Measurements from ENCODE around the gene DNAJB4.

DNAJB4 gene

DNA sequence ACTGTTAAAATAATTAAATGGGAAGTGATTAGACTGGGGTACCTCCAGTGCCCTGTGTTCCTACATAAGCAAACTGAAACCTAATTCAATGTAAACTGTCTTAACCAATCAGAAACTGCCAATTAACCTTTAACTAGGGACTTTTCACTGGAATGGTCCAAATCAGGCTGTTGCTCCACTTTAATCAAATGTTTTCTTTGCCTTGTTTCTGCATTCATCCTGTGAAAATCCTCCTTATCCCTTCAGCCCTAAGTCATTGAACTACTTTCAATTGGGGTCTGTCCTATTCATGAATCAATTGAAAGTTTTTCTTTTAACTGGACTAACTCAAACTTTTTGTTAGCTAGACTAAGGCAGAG, 20.8 kb upstream of the DNAJB4 start:
- Histone ChIP-seq H3K9me2 (ENCODE audit: low read depth, low read length) (no peaks in the 10 kb centered on the region), H3K36me3 (ENCODE audit: insufficient read depth, low read length) (peaks cover 19% of the 10 kb centered on the region; the same call in 1 of the 2 replicates), H3K27me3 (ENCODE audit: insufficient read depth, low read length) (no peaks in the 10 kb centered on the region), H3K9ac (ENCODE audit: low read length) (no peak overlapping the region), H3K4me2 (ENCODE audit: low read length) (no peak overlapping the region), H3K27ac (ENCODE audit: low read depth, low read length, poor library complexity, severe bottlenecking) (no peak overlapping the region), H3K79me2 (ENCODE audit: insufficient read depth, low read length) (peaks cover 41% of the 10 kb centered on the region), H3K4me3 (ENCODE audit: low read depth, low read length, poor library complexity, severe bottlenecking) (no peak overlapping the region), H3K4me1 (ENCODE audit: insufficient read depth, low read length, severe bottlenecking) (peaks cover 19% of the 10 kb centered on the region), H2AFZ (ENCODE audit: low read length) (no peak overlapping the region), H4K20me1 (ENCODE audit: insufficient read depth, low read length) (no peaks in the 10 kb centered on the region), H3K9me3 (ENCODE audit: low read length) (no peaks in the 10 kb centered on the region), H3F3A (ENCODE audit: insufficient read depth, low read length) (no peaks in the 10 kb centered on the region)
- TF ChIP-seq, protein P1, sequence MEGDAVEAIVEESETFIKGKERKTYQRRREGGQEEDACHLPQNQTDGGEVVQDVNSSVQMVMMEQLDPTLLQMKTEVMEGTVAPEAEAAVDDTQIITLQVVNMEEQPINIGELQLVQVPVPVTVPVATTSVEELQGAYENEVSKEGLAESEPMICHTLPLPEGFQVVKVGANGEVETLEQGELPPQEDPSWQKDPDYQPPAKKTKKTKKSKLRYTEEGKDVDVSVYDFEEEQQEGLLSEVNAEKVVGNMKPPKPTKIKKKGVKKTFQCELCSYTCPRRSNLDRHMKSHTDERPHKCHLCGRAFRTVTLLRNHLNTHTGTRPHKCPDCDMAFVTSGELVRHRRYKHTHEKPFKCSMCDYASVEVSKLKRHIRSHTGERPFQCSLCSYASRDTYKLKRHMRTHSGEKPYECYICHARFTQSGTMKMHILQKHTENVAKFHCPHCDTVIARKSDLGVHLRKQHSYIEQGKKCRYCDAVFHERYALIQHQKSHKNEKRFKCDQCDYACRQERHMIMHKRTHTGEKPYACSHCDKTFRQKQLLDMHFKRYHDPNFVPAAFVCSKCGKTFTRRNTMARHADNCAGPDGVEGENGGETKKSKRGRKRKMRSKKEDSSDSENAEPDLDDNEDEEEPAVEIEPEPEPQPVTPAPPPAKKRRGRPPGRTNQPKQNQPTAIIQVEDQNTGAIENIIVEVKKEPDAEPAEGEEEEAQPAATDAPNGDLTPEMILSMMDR (IDR thresholded peaks at IDR 0.05; ENCODE audit: low read length): no peak
- TF ChIP-seq EZH2 (IDR thresholded peaks at IDR 0.05; ENCODE audit: borderline replicate concordance, low read length): no peak

DNA sequence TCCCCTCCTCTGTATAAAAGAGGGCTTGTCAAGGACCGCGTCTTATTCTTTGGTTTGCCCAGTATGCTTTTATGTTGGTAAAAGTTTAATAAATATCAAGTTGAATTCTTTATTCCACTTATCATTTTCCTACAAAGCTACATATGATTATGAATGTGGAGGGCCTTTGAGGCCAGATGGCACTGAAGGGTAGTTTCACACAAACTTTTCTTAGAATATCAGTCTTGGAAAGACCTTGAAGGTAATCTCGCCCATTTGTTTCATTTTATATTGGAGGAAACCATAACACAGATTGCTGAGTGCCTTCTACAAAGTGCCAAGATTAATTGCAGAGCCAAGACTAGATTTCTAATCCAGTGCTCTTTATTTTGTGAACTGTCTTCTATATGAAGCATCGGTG, 20.1 kb upstream of the DNAJB4 start:
- peaks cover 19% of the 10 kb centered on the region for H3K4me1 ChIP-seq (ENCODE audit: insufficient read depth, low read length, severe bottlenecking)
- H4K20me1 ChIP-seq (ENCODE audit: insufficient read depth, low read length): no peaks in the 10 kb centered on the region
- H3K79me2 ChIP-seq (ENCODE audit: insufficient read depth, low read length): peaks cover 40% of the 10 kb centered on the region
- H3K9me3 ChIP-seq (ENCODE audit: low read length): no peaks in the 10 kb centered on the region
- H3K9ac ChIP-seq (ENCODE audit: low read length): no peak overlapping the region
- no peak overlapping the region for H3K4me3 ChIP-seq (ENCODE audit: low read depth, low read length, poor library complexity, severe bottlenecking)
- no peaks in the 10 kb centered on the region for H3F3A ChIP-seq (ENCODE audit: insufficient read depth, low read length)
- no peak overlapping the region for H2AFZ ChIP-seq (ENCODE audit: low read length)
- H3K27me3 ChIP-seq (ENCODE audit: insufficient read depth, low read length): no peaks in the 10 kb centered on the region
- H3K36me3 ChIP-seq (ENCODE audit: insufficient read depth, low read length): peaks cover 19% of the 10 kb centered on the region; the same call in 1 of the 2 replicates
- H3K27ac ChIP-seq (ENCODE audit: low read depth, low read length, poor library complexity, severe bottlenecking): no peak overlapping the region
- no peaks in the 10 kb centered on the region for H3K9me2 ChIP-seq (ENCODE audit: low read depth, low read length)
- TF ChIP-seq, protein P1 (IDR thresholded peaks at IDR 0.05; ENCODE audit: low read length): no peak
- TF ChIP-seq EZH2 (IDR thresholded peaks at IDR 0.05; ENCODE audit: borderline replicate concordance, low read length): no peak
- H3K4me2 ChIP-seq (ENCODE audit: low read length): no peak overlapping the region

DNA sequence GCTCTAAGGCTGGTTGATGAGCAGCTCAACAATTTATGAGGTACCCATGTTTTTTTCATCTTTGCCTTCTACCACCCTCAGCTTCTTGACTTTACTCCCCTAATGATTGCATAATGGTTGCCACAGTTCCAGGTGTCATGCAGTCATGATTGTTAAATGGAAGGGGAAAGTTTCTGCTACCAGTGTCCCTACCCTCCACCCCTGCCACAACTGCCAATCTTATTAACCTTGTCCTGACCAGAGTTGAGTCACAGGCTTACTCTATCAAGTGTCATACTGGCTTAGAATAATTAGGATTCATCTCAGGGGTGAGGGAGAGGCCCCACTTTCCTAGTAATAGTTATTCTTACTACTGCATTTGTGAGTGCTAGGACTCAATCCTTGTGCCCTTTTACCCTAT, 17.9 kb upstream of the DNAJB4 start:
- Histone ChIP-seq H3K9me3 (ENCODE audit: low read length) (no peaks in the 10 kb centered on the region), H3K79me2 (ENCODE audit: insufficient read depth, low read length) (peaks cover 23% of the 10 kb centered on the region), H2AFZ (ENCODE audit: low read length) (no peak overlapping the region)

More for the DNA sequence above, 17.9 kb upstream of the DNAJB4 start:
- Histone ChIP-seq H3K27ac (ENCODE audit: low read depth, low read length, poor library complexity, severe bottlenecking) (no peak overlapping the region), H3K27me3 (ENCODE audit: insufficient read depth, low read length) (no peaks in the 10 kb centered on the region), H3K36me3 (ENCODE audit: insufficient read depth, low read length) (peaks cover 18% of the 10 kb centered on the region), H4K20me1 (ENCODE audit: insufficient read depth, low read length) (no peaks in the 10 kb centered on the region), H3K9ac (ENCODE audit: low read length) (no peak overlapping the region), H3K4me3 (ENCODE audit: low read depth, low read length, poor library complexity, severe bottlenecking) (no peak overlapping the region), H3K9me2 (ENCODE audit: low read depth, low read length) (no peaks in the 10 kb centered on the region), H3K4me2 (ENCODE audit: low read length) (no peak overlapping the region), H3F3A (ENCODE audit: insufficient read depth, low read length) (no peaks in the 10 kb centered on the region), H3K4me1 (ENCODE audit: insufficient read depth, low read length, severe bottlenecking) (peaks cover 2% of the 10 kb centered on the region)
- no peak for TF ChIP-seq EZH2 (IDR thresholded peaks at IDR 0.05; ENCODE audit: borderline replicate concordance, low read length)
- TF ChIP-seq, protein P1 (IDR thresholded peaks at IDR 0.05; ENCODE audit: low read length): no peak
